ENCODE data around the gene ACOT7.

Gene ACOT7

GRCh38 chr1:6218375-6219164 is 175.0 kb downstream of the ACOT7 start:
- peaks cover 3% of the 10 kb centered on the region for H3K9me3 Mint-ChIP-seq
- peaks cover 50% of the 10 kb centered on the region for H3K27me3 Mint-ChIP-seq
- H3K36me3 Mint-ChIP-seq = peaks cover 31% of the 10 kb centered on the region
- no peak overlapping the region for H3K27ac Mint-ChIP-seq
- peaks cover 15% of the 10 kb centered on the region for H3K4me1 Mint-ChIP-seq
- no peak for ATAC-seq
- no peak overlapping the region for H3K4me3 Mint-ChIP-seq

Data from stimulated activated memory B cell treated with anti-CD40 and anti-IgM and Interleukin-4, amounts not matched to agents 10 μg/mL and 1 μg/mL and 100 μg/mL, for 72 hours (primary cell).